OCI-LY3 (cell line): ENCODE results near the gene XYLT2.

Source experiments
- H2AFZ ChIP-seq: fragments of 200-600, 300-600 bp; shearing (Covaris generic); 2 replicates; pipeline ENCODE4 v1.6.0; 2014; ENCODE audit warnings: antibody characterized with exemption, low read depth, low read length
- H3K27ac ChIP-seq: fragments of 200-600, 300-600 bp; sonication (generic); 2 replicates; pipeline ENCODE4 v1.5.1; 2014; ENCODE audit warnings: mild to moderate bottlenecking, low read length, moderate library complexity, mixed read lengths
- H3K27me3 ChIP-seq: fragments of 200-600, 300-600 bp; sonication (generic); 2 replicates; pipeline ENCODE4 v1.6.1; 2014; ENCODE audit warnings: low read depth, low read length, mixed read lengths
- H3K36me3 ChIP-seq: fragments of 200-600, 300-600 bp; sonication (generic); replicated peaks from 2 replicates; pipeline ENCODE3; 2014; ENCODE audit warnings: low read depth, low read length, mixed read lengths
- H3K4me1 ChIP-seq: fragments of 300-600, 200-600 bp; sonication (generic); 2 replicates; pipeline ENCODE4 v1.6.1; 2014; ENCODE audit warnings: low read length, mixed read lengths
- H3K4me2 ChIP-seq: fragments of 200-600, 300-600 bp; sonication (generic); 2 replicates; pipeline ENCODE4 v1.6.1; 2014; ENCODE audit warnings: low read length, mixed read lengths
- H3K4me3 ChIP-seq: fragments of 300-600, 200-600 bp; sonication (generic); 2 replicates; pipeline ENCODE4 v1.5.1; 2014; ENCODE audit warnings: antibody characterized with exemption, mild to moderate bottlenecking, low read length, moderate library complexity
- H3K79me2 ChIP-seq: fragments of 300-600, 200-600 bp; shearing (Covaris generic); 2 replicates; pipeline ENCODE4 v1.6.1; 2014; ENCODE audit warnings: mild to moderate bottlenecking, low read length, mixed read lengths
- H3K9ac ChIP-seq: fragments of 300-600, 200-600 bp; shearing (Covaris generic); 2 replicates; pipeline ENCODE4 v1.6.0; 2014; ENCODE audit warnings: mild to moderate bottlenecking, low read length, moderate library complexity
- H3K9me3 ChIP-seq: fragments of 200-600, 300-600 bp; shearing (Covaris generic); 2 replicates; pipeline ENCODE4 v1.6.1; 2014; ENCODE audit warnings: low read length, mixed read lengths; ENCODE audit not compliant: insufficient read depth
- H4K20me1 ChIP-seq: fragments of 200-600, 300-600 bp; sonication (generic); 2 replicates; pipeline ENCODE4 v1.6.1; 2016; ENCODE audit warnings: low read length, mixed read lengths; ENCODE audit not compliant: insufficient read depth
- CTCF ChIP-seq: fragments of 200-600, 300-600 bp; sonication (generic); IDR thresholded peaks from 2 replicates; pipeline ENCODE4 v1.5.1; 2014; ENCODE audit warnings: antibody characterized with exemption, low read length, low read depth
- EZH2phosphoT487 ChIP-seq: fragments of 200-600 bp; shearing (Covaris generic); IDR thresholded peaks from 2 replicates; pipeline ENCODE4 v1.6.1; 2018; ENCODE audit warnings: antibody characterized with exemption, mixed run types, low read depth

Gene XYLT2

GRCh38 chr17:50407921-50408320, 62.0 kb downstream of the XYLT2 start:
- H3K9me3 ChIP-seq: 0 out of 2 replicates have a peak, but pooled peaks cover 4% of the 10 kb centered on the region
- no peak overlapping the region for H3K4me3 ChIP-seq
- H4K20me1 ChIP-seq: no peaks in the 10 kb centered on the region
- TF ChIP-seq EZH2phosphoT487 (no peak), CTCF (no peak)
- no peaks in the 10 kb centered on the region for H3K27me3 ChIP-seq
- no peak overlapping the region for H3K4me2 ChIP-seq
- H3K27ac ChIP-seq: no peak overlapping the region
- H3K4me1 ChIP-seq: peaks cover 15% of the 10 kb centered on the region
- no peaks in the 10 kb centered on the region for H3K79me2 ChIP-seq
- no peak overlapping the region for H3K9ac ChIP-seq
- no peak overlapping the region for H2AFZ ChIP-seq
- H3K36me3 ChIP-seq: no peaks in the 10 kb centered on the region
